ENCODE data around the gene GSG1L2.

GSG1L2 gene

DNA sequence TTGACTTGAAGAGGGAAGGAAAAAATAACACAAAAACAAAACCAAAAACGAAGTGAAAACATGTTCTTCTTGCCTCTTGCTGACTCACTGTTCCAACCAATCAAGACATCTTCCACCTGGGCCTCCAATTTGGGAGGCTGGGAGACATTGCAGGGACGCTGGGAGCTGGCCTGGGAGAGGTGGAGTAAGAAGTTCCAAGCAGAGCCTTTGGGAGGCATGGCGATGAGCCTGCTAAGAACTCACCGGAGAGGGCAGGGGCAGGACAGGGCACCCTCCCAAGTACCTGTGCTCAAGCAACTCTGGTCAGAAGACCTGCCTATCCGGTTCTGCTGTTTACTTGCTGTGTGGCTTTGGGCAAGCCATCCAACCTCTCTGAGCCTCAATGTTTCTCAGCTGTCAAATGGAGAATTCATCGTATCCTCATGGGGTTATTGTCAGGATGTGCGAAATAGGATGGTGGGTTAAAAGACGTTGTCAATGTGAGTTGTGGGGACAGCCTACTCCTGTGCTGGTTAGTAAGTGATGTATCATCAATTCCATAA lies 3.0 kb upstream of the GSG1L2 start:
- DNase-seq (ENCODE audit: low read depth in 2 of 2), result no peak

- no peak for DNase-seq (ENCODE audit: low read depth in 2 of 2)
These were observed 2.2 kb upstream of the GSG1L2 start for GRCh38 chr17:9824094-9824493.

GRCh38 chr17:9820448-9820847 lies 1.4 kb downstream of the GSG1L2 start:
- DNase-seq (ENCODE audit: low read depth in 2 of 2), result no peak

DNA sequence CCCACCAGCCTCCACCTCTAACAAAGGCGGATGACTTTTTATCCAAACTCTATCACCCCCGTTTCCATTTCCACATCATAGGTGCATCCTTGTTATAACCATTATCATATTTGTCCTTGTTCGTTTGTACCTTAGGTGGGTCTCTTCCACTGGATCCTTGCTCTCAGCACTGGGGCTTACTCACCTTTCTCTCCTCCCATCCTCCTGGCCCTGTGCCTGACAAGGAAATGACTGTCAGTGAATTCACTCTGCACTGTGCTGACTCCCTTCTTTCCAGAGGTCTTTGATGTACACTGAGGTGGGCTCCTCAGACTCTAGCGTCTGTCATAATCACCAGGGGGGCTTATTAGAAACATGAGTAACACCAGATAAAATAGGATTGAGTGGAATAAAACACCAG lies 3.1 kb downstream of the GSG1L2 start:
- DNase-seq (ENCODE audit: low read depth in 2 of 2), result no peak

GRCh38 chr17:9817086-9817485 lies 4.8 kb downstream of the GSG1L2 start:
- DNase-seq (ENCODE audit: low read depth in 2 of 2), result no peak

DNA sequence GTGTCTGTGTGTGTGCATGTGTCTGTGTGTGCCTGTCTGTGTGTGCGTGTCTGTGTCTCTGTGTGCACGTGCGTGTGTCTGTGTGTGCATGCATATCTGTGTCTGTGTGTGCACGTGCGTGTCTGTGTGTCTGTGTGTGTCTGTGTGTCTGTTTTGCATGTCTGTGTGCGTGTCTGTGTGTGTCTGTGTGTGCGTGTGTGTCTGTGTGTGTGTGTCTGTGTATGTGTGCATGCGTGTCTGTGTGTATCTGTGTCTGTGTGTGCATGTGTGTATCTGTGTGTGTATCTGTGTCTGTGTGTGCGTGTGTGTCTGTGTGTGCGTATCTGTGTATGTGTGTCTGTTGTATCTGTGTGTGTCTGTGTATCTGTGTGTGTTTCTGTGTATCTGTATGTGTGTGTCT lies 5.4 kb downstream of the GSG1L2 start:
- DNase-seq (ENCODE audit: low read depth in 2 of 2), result no peak

GRCh38 chr17:9814337-9814945 lies 7.4 kb downstream of the GSG1L2 start:
- no peak for DNase-seq (ENCODE audit: low read depth in 2 of 2)

DNA sequence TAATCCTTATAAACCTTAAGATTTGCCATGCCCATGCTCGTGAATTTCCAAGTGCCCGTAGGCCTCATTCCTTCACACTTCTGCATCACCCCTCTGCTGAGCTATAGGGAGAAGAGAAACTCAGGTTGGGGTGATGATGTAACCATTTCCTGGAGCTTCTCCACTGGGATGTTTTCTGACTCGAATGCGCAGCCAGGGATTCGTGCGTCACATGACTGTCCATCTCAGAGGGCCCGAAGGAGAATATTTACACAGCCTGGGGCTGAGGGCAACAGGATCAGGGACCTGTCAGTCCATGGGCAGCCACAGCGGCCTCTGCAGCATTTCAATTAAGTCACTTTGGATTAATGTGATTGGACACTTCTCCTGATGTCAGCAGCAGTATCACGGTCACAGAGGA lies 8.7 kb downstream of the GSG1L2 start:
- DNase-seq (ENCODE audit: low read depth in 2 of 2), result no peak

DNA sequence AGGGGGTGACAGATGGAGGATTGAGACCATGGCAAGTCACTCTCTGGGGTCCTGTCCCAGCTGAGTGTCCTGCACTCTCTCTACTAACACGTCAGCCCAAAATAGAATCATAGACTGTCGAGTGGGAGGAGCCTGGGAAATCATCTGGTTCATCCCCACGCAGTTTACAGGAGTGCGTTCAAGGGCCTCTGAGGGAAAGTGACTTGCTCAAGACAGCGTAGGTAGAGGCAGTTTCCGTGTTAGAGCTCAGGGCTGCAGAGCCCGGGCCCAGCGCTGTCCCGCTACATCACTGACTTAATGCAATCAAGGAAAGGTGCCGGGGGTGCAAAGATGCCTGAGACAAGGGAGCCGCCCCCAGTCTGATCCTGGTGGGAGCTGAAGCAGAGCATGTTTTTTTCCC lies 10.3 kb downstream of the GSG1L2 start:
- no peak for DNase-seq (ENCODE audit: low read depth in 2 of 2)

DNA sequence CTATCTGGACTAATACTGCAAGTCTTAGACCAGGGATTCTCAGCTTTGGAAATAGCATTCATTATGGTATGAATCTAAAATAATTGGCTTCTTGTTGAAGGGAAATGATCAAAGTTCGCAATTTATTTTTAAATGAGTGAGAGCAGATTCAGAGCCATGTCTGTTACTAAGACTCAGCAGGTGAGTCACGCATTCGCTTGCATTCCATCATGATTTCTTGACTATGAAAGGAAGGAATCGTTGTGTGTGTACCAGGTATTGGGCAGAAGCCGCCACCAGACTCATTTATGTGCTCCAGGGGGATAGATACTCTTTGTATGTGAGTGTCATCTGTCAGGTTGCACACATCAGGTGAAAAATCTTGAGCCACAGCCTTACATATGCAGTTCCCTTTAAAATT lies 10.8 kb downstream of the GSG1L2 start:
- DNase-seq (ENCODE audit: low read depth in 2 of 2), result no peak

GRCh38 chr17:9810100-9810949 lies 11.6 kb downstream of the GSG1L2 start:
- no peak for DNase-seq (ENCODE audit: low read depth in 2 of 2)

DNA sequence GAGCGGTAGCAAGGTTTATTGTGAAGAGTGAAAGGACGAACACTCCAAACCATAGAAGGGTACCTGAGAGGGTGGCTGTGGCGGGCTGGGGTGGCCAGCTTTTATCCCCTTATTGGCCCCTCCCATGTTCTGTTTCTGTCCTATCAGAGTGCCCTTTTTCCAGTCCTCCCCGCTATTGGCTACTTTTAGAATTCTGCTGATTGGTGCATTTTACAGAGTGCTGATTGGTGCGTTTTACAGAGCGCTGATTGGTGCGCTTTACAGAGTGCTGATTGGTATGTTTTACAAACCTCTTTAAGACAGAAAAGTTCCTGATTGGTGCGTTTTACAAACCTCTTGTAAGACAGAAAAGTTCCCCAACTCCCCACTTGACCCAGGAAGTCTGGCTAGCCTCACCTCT lies 12.5 kb downstream of the GSG1L2 start:
- DNase-seq (ENCODE audit: low read depth in 2 of 2), result no peak

GRCh38 chr17:9806699-9807098 lies 15.2 kb downstream of the GSG1L2 start:
- no peak for DNase-seq (ENCODE audit: low read depth in 2 of 2)

- no peak for DNase-seq (ENCODE audit: low read depth in 2 of 2)
These were observed 16.1 kb downstream of the GSG1L2 start for GRCh38 chr17:9805769-9806168.

GRCh38 chr17:9802697-9803096 lies 19.2 kb downstream of the GSG1L2 start:
- DNase-seq (ENCODE audit: low read depth in 2 of 2), result no peak

DNA sequence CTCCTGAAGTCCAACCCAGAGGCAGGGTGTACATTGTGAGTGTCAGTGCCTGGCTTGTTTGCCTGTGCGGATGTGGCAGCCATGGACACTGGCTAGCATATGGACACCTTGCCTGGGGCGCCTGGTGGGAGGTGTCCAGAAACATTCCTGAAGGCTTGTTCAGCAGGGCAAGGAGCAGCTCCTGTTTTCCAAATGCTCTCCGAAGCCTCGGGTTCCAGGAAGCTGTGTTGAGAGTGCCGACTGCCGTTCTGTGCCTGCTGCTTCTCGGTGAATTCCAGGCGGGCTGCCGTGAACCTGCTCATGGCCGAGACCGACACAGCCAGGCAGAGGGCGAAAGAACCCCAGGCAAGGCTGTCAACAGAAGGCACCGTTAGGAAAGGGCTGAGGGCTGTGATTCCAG lies 19.6 kb downstream of the GSG1L2 start:
- DNase-seq (ENCODE audit: low read depth in 2 of 2), result no peak

DNA sequence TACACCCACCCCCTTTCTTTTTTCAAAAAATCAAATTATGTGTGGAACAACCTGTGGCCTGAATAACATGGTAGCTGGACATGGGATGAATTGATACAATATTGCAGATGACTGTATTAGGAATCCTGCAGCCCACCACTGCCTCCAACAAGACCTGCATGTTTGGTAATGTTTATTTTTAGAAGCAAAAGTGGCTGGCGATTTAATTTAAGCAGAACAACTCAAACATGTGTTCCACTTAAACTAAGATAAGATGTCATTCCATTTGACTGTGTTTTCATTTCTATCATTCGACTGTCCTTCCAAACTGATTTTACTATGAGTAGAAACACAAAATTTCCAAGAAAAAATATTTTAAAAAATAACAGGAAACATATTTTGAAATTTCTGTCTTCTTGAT lies 20.4 kb downstream of the GSG1L2 start:
- no peak for DNase-seq (ENCODE audit: low read depth in 2 of 2)

DNA sequence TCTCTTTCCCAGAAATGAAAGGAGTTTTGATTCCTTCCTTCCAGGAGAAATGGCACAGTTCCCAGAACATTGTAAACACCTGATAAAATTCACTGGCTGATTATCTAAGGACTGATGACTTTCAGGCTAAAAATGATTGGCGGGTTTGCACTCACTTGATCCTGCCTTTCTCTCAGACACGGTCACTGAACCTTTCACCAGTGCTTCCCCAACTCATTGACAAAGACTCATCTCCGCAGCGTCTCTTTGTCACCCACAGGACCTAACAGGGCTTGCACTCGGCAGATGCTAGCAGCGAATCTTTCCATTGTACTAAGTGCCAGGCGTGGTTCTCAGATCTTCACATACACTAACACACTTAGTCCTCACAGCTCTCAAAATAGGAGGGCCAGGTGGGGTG lies 23.2 kb downstream of the GSG1L2 start:
- DNase-seq (ENCODE audit: low read depth in 2 of 2), result no peak

GRCh38 chr17:9798008-9798407 lies 23.9 kb downstream of the GSG1L2 start:
- no peak for DNase-seq (ENCODE audit: low read depth in 2 of 2)

DNA sequence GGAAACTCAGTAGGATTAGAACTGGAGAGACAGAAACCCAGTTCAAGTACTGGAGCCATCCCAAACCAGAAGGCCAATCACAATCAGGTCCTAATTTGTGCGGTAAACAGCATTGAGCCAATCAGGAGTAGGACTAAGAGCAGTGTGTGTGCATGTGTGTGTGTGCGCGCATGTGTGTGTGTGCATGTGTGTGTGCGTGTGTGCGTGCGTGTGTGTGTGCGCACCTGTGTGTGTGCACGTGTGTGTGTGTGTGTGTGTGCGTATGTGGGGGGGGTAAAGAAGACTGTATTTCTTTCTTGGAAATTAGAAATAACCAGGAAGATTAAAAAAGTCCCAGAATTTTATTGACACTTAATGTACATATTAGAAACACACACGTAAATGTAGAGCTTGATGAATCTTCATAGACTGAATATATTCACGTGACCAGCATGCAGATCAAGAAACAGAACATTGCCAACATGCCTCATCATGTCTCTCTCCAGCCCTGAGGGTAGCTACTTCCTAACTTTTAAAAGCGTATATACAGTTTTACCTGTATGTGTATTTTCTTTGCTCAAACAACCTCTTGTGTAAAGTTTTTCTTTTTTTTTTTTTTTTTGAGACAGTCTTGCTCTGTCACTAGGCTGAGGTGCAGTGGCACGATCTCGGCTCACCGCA lies 29.6 kb downstream of the GSG1L2 start:
- DNase-seq (ENCODE audit: low read depth in 2 of 2), result no peak

- no peak for DNase-seq (ENCODE audit: low read depth in 2 of 2)
These were observed 30.7 kb downstream of the GSG1L2 start, which contains the start of gene DHRS7C for GRCh38 chr17:9790889-9791876. Gene DHRS7C, minus strand, starts transcription at chr17:9791592. Its CDS starts 308 bp downstream, at chr17:9791284.

All from stimulated activated CD4-positive, alpha-beta T cell treated with anti-CD3 and anti-CD28 coated beads, Interleukin-1b, Interleukin-23, amount 100 ng/mL, for 4 hours (primary cell).